Liver (tissue), 3 donors: ENCODE data around the gene PLS1.

Source experiments
- CTCF ChIP-seq: fragments of 150-350 bp; IDR thresholded peaks from 2 replicates; pipeline ENCODE4 v1.5.1; 2017; ENCODE audit warnings: improper control_type of control experiment, low read depth, low read length; ENCODE audit not compliant: missing input control
- REST ChIP-seq: IDR thresholded peaks from 2 replicates; pipeline ENCODE4 v1.6.1; 2016; ENCODE audit warnings: antibody characterized with exemption, mild to moderate bottlenecking
- SP1 ChIP-seq: IDR thresholded peaks from 2 replicates; pipeline ENCODE4 v1.6.1; 2018; ENCODE audit warnings: antibody characterized with exemption, mild to moderate bottlenecking
- YY1 ChIP-seq: IDR thresholded peaks from 2 replicates; pipeline ENCODE4 v1.6.1; 2016; ENCODE audit warnings: antibody characterized with exemption, mild to moderate bottlenecking
- donor health status: healthy.
- donor health status: healthy.

GRCh38 chr3:142732066-142732465 lies 135.9 kb downstream of the PLS1 start:
- TF ChIP-seq REST (no peak), YY1 (no peak), CTCF (no peak), SP1 (no peak)
